WI38 (cell line): Measurements from ENCODE around the gene CCDC92.

Experiments used
- H3K4me3 ChIP-seq: 2 replicates; pipeline ENCODE4 v1.5.1; 2011; ENCODE audit warnings: low read depth, mild to moderate bottlenecking, control low read depth, low read length
- CTCF ChIP-seq: IDR thresholded peaks from 2 replicates; pipeline ENCODE4 v1.5.1; 2012; ENCODE audit warnings: low read depth, mild to moderate bottlenecking, control low read depth, low read length

Gene CCDC92

GRCh38 chr12:124001343-124001742 is 28.7 kb upstream of the CCDC92 start:
- TF ChIP-seq CTCF: no peak
- H3K4me3 ChIP-seq: no peak overlapping the region

- TF ChIP-seq CTCF: no peak
- H3K4me3 ChIP-seq: no peak overlapping the region
Observed at GRCh38 chr12:124000111-124000510, 27.5 kb upstream of the CCDC92 start.

GRCh38 chr12:123998991-123999359 is 26.3 kb upstream of the CCDC92 start:
- TF ChIP-seq CTCF: no peak
- no peak overlapping the region for H3K4me3 ChIP-seq

- TF ChIP-seq CTCF: no peak
- H3K4me3 ChIP-seq: no peak overlapping the region
Observed at GRCh38 chr12:123998344-123998990, 25.8 kb upstream of the CCDC92 start.

- H3K4me3 ChIP-seq: no peak overlapping the region
- TF ChIP-seq CTCF: no peak
Observed at GRCh38 chr12:123997908-123998307, 25.3 kb upstream of the CCDC92 start.

- no peak overlapping the region for H3K4me3 ChIP-seq
- TF ChIP-seq CTCF: no peak
Observed at GRCh38 chr12:123997033-123997822, 24.6 kb upstream of the CCDC92 start.

- TF ChIP-seq CTCF: no peak
- H3K4me3 ChIP-seq: no peak overlapping the region
Observed at GRCh38 chr12:123996581-123996980, 23.9 kb upstream of the CCDC92 start.
